VCaP (cell line): ENCODE results near the gene EXOC1.

Source experiments
- H3K27ac ChIP-seq: fragments of 450-650 bp; 2 replicates; pipeline ENCODE4 v1.5.1; 2017
- TF ChIP-seq, protein P1 (sequence below): fragments of 450-650 bp; conservative IDR thresholded peaks from 2 replicates; pipeline ENCODE4 v1.5.1; 2017; ENCODE audit warnings: mild to moderate bottlenecking, moderate library complexity

The EXOC1 gene

DNA sequence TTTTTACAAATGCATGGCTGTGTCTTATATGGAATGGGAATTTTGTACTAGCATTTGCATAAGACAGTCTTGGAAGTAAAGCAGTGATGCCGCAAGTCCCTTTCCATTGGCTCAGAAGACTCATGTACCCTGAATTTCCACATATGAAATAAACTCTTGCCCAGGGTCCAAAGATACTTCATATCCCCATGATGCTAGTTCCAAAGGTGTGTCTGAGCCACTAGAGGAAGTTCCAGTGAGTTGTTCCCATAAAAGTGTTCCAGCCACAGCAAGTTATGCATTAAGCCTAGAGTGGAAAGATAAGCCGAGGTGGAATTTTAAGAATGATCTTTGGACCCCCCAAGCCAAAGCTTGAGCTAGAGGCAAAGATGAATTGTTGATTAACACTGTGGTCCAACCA lies 86.0 kb downstream of the EXOC1 start:
- no peak overlapping the region for H3K27ac ChIP-seq
- TF ChIP-seq, protein P1, sequence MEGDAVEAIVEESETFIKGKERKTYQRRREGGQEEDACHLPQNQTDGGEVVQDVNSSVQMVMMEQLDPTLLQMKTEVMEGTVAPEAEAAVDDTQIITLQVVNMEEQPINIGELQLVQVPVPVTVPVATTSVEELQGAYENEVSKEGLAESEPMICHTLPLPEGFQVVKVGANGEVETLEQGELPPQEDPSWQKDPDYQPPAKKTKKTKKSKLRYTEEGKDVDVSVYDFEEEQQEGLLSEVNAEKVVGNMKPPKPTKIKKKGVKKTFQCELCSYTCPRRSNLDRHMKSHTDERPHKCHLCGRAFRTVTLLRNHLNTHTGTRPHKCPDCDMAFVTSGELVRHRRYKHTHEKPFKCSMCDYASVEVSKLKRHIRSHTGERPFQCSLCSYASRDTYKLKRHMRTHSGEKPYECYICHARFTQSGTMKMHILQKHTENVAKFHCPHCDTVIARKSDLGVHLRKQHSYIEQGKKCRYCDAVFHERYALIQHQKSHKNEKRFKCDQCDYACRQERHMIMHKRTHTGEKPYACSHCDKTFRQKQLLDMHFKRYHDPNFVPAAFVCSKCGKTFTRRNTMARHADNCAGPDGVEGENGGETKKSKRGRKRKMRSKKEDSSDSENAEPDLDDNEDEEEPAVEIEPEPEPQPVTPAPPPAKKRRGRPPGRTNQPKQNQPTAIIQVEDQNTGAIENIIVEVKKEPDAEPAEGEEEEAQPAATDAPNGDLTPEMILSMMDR = no peak

DNA sequence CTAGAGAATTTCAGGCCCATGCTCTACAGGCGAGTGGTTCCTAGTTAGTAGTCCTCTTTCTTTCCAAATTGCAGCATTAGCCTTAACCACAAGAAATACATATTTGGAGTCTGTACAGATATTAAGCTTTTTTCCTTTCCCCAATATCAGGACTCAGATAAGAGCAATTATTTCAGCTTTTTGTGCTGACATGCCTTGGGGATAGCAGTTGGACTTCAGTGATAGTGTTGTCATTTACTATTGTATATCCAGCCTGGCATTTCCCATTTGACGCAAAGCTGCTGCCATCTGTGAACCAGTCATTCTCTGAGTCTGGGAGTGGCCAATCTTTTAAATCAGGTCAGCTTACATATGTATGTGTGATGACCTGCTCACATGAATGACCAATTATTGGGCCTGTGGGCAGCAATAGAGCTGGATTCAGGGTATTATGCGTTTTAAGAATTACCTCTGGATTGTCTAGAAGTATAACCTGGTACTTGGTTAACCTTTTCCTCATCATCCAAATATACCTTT lies 88.5 kb downstream of the EXOC1 start:
- H3K27ac ChIP-seq = no peak overlapping the region

DNA sequence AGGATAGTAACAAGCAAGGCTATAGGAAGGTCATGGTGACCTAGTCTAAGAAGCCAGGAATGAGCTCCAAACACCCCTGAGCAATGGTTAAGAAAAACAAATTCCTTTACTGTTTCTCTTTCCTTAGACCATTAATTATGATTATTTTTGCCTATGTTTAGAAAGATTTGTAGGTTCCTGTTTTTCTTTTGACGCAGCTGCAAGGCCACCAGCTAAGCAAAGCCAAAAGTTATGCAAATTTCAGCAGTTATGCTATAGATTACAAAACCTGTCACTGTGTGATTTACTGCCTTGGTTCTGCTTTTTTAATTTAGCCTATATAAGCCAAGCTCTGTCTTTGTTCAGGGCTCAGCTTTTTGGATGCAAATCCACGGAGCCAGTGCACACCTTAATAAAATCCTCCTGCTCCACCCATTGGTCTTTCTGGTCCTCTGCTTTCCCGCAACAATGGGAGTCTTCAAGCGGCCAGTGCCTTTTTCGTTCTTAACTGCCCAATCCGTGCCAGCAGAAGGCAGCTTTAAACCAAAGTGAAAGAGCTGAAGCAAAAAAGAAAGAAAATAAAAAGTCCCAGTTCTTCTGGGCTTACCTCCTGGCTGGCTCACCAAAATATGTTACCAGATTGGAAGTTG lies 93.9 kb downstream of the EXOC1 start:
- TF ChIP-seq, protein P1 = no peak
- H3K27ac ChIP-seq = no peak overlapping the region

More for the DNA sequence above, 88.5 kb downstream of the EXOC1 start:
- TF ChIP-seq, protein P1 = no peak

DNA sequence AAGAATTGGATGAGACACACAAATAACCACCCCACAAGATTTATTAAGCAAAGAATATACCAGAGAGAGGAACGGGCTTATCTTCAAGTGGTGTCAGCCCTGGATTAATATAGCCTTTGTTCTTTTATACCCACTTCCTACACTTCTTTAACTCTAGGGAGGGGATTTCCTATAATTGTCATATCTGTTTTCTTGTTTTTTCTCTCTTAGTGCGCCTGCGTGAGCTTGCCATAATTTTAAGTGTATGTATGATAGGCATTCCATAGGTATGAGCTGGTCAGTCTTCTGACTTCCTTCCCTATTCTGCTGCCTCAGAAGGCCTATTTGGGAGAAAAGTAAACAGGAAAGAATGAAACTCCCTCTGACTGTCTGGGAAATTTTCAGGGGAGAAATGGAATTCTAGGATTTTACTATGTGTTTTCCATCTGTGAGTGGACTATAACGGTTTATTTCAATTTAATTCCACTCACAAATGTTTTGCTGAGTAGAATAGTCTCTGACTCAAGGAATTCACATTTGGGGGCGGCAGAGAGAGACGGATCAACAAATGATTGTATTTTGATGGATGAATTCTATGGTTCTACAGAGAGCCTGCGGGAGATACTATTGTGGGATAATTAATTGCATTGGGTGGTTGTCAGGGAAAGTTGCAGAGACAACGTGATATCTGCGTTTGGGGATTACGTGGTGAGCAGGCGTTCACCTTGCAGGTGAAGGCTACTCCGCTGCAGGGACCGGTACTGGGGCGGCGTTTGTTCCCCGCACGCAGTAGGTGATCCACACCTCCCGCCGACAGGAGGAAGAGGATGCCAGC lies 94.7 kb downstream of the EXOC1 start:
- peak overlapping the region; percentile 82 for H3K27ac ChIP-seq
- TF ChIP-seq, protein P1 = no peak

DNA sequence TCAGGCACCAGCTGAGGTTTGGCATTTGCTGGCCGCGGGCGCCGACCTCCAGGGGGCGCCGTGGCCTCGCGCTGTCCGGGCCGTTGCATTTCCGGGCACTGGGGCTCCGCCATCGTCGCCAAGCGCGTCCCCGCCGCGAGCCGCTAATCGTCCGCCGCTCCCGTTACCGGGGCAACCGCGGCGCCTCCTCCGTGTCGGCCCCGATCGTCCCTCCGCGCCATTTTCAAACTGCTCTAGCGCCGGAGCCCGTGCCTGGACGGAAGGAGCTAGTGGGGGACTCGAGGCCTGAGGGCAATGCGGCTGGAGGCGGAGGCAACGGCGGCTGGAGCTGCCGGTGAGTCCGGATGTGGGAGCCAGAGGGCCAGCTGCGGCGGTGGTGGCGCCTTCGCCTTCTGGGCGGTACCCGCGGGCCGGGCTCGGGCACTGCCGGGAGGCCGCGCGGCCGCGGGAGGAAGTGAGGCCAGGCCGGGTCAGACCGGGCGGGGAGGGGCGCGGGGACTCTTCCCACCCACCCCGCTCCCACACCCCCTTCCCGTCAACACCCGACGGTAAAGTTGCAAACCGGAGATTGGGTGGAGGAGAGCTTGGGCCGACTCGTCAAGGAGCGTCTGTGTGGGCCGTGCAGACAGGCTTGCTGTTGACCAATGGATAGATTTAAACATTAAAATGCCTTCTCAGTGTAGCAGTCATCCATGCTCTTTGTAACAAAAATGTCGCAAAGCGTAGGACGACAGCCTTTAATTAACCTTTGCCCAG lies 95.5 kb downstream of the EXOC1 start, which contains the start of gene CEP135:
Gene CEP135, plus strand, starts transcription at position 220 of the 756 bp plus-strand sequence. CDS start 3,186 bp downstream, outside the sequence.
- H3K27ac ChIP-seq = peak within 1 kb of the TSS; percentile 82
- TF ChIP-seq, protein P1 = peak; percentile 97

DNA sequence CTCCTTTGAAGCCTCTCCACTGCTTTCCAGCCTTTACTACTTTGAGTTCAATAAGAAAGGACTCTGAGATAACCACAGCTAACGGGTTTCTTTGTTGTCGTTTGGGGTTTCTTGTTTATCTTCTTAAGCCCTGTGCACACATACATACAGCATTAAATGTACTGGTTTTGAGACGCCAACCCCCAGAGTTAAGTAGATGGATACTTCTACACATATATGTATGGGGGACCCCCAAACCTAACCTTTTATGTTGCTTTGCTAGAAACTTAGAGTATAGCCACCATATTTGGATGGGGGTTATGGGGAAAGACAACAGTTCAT lies 96.0 kb downstream of the EXOC1 start:
- peak overlapping the region; percentile 82 for H3K27ac ChIP-seq
- TF ChIP-seq, protein P1 = no peak
